Stimulated activated naive CD8-positive, alpha-beta T cell treated with anti-CD3 and anti-CD28 coated beads, Interleukin-15, amount 100 ng/mL, for 72 hours (primary cell): ENCODE results near the gene FAM227B.
"Not testable (repeated sequence)": the region's sequence is repeated elsewhere in the genome, so short reads cannot be mapped to it uniquely, and the experiment has no call there.

Experiments used
- ATAC-seq: fragments of 150-1000 bp; cut with Tn5 transposase; 2 replicates; pipeline ENCODE4 v1.10.0; 2021; ENCODE audit warnings: mild to moderate bottlenecking, moderate library complexity
- DNase-seq, 2 donors: peaks; one replicate each; pipeline ENCODE4 v3.0.0; 2021 to 2022
- H3K27ac Mint-ChIP-seq, 2 donors: one replicate each; pipeline ENCODE4 v1.8.0; 2022; ENCODE audit warnings: mild to moderate bottlenecking in 2 of 2, mixed read lengths in 2 of 2, moderate library complexity in 2 of 2
- H3K27me3 Mint-ChIP-seq: one replicate; pipeline ENCODE4 v1.8.0; 2022; ENCODE audit warnings: mixed read lengths
- H3K4me1 Mint-ChIP-seq: one replicate; pipeline ENCODE4 v1.8.0; 2022; ENCODE audit warnings: mild to moderate bottlenecking, mixed read lengths
- H3K4me3 Mint-ChIP-seq, 2 donors: one replicate each; pipeline ENCODE4 v1.8.0; 2022; ENCODE audit warnings: mild to moderate bottlenecking in 2 of 2, mixed read lengths in 2 of 2, moderate library complexity in 1 of 2
- H3K9me3 Mint-ChIP-seq, 2 donors: one replicate each; pipeline ENCODE4 v1.8.0; 2022; ENCODE audit warnings: mixed read lengths in 2 of 2

FAM227B gene

DNA sequence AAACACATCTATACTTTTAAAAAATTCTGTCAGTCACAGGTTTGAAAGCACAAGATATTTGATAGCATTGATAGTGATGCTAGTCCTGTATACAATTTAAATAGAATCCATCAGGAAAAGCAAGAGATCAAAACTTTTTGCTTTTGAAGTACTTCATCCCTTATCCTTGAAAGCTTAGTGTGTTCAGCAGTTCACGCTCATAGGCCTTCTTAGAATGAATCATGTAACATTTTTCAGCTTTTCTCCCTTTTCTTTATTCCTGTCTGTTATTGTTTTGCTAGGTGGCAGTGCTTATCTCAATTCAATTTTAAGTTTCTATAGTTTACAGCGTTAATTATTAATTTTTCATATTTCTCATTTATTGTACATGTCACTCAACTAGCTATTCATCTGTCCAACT is 128.5 kb downstream of the FAM227B start:
- DNase-seq (no peak), ATAC-seq (no peak)
- H3K27me3 Mint-ChIP-seq, result no peaks in the 10 kb centered on the region
- H3K4me1 Mint-ChIP-seq, result no peaks in the 10 kb centered on the region
- no peak overlapping the region for H3K27ac Mint-ChIP-seq
- no peak overlapping the region for H3K4me3 Mint-ChIP-seq
- no peaks in the 10 kb centered on the region for H3K9me3 Mint-ChIP-seq

DNA sequence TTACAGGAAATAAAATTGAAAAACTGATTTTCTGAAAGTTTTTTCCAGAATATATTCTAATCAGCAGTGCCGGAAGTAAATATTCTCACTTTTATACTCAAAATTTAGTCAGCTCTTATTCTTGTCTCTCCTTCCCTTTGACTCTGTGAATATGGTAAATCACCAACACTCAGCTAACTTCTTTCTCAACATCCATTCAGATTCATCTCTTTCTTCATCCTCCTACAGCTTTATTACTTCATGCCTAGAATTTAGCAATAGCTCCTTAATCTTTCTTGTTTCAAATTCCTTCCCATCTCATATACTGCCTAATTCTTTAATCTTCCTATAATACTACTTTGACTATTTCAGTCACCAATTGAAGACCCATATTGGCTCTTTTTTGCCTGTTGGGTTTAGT is 129.7 kb downstream of the FAM227B start:
- Mint-ChIP-seq H3K9me3 (no peaks in the 10 kb centered on the region), H3K4me3 (no peak overlapping the region), H3K27me3 (no peaks in the 10 kb centered on the region), H3K4me1 (no peaks in the 10 kb centered on the region), H3K27ac (no peak overlapping the region)
- no peak for DNase-seq
- no peak for ATAC-seq

DNA sequence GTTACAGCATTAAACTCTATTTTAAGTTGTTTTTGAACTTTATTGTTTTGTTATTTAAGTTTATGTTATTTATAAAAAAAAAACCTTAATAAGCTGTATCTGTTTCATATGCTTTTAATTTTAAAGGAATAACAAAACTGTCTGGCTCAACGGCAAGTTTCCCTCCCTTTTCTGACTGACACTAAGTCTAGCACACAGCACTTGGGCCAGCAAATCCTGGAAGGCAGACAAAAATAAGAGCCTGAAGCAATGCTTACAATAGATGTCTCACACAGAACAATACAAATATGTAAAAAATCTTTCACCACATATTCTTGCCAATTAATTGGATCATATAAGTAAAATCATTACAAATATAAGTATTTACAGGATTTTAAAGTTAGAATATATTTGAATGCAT is 135.2 kb downstream of the FAM227B start:
- not testable (repeated sequence) for H3K27me3 Mint-ChIP-seq

DNA sequence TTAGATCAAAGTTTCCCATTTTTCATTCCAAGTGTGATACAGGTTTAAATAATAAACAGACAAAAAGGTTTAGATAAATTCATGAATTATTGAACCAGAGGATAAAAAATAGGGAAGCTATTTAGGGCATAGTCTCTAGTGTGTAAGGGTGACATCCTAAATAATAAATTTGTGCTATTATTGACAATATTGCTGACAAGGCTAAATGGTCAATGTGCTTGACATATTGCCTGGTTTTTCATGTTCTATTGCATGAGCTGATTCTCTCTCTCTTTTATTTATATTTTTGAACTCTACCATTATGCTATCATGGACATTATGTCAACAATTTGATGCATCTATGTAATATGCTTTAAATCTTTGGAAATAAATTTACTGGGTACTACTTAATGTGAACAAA is 141.6 kb downstream of the FAM227B start:
- not testable (repeated sequence) for H3K4me3 Mint-ChIP-seq, DNase-seq, H3K27ac Mint-ChIP-seq, H3K4me1 Mint-ChIP-seq, ATAC-seq, H3K9me3 Mint-ChIP-seq, H3K27me3 Mint-ChIP-seq

More for the DNA sequence above, 135.2 kb downstream of the FAM227B start:
- H3K4me1 Mint-ChIP-seq, ATAC-seq, DNase-seq, H3K27ac Mint-ChIP-seq, H3K4me3 Mint-ChIP-seq, H3K9me3 Mint-ChIP-seq: not testable (repeated sequence)

DNA sequence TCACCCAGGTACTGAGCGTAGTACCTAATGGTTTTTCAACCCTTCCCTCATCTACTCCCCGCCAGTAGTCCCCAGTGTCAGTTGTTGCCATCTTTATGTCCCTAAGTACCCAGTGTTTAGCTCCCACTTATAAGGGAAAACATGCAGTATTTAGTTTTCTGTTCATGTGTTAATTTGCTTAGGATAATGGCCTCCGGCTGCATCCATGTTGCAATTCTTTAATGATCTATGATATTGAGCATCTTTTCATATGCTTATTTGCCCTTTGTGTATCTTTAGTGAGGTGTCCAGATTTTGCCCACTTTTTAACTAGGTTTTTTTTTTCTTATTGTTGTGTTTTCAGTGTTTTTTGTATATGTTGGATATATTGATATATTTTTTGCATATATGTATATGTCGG is 142.6 kb downstream of the FAM227B start:
- ATAC-seq, H3K9me3 Mint-ChIP-seq, H3K4me1 Mint-ChIP-seq, H3K27ac Mint-ChIP-seq, DNase-seq, H3K27me3 Mint-ChIP-seq, H3K4me3 Mint-ChIP-seq: not testable (repeated sequence)

DNA sequence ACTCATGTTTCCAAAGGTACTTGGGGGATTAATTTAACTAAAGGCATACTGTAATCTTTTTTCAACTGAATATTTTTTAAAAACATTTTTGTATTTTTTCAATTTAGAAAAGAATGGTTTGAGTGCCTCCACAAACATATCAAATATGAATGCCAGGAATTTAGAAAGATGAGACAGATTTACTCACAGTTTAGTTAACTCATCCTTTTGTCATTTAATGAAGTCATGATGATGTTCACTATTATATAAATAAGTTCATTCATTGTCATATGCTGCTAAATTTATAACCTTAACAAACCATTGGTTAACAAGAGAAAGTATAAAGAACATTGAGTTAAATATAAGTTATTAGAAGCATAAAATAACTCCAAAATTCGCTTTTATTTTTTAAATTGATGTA is 147.6 kb downstream of the FAM227B start:
- Mint-ChIP-seq H3K9me3 (no peaks in the 10 kb centered on the region), H3K27me3 (no peaks in the 10 kb centered on the region), H3K4me1 (peaks cover 6% of the 10 kb centered on the region), H3K4me3 (no peak overlapping the region), H3K27ac (no peak overlapping the region)
- DNase-seq (no peak), ATAC-seq (no peak)

DNA sequence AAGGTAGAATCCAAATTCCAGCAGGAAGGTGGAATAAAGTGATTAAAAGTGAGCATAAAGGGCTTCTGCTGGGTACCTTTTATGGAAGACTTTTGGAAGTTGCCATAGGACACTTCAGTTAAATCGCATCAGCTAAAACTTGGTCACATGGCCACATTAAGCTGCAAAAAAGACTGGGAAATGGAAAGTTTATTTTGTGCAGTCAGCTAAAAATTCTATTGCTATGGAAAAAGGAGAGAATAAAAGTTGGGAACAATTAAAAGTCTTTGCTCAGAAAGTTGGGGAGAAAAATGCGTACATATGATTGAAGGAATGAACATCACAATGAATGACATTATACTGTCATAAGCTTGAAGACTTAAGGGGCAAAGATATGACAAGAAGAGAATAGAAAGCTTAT is 148.3 kb downstream of the FAM227B start:
- Mint-ChIP-seq H3K27me3 (no peaks in the 10 kb centered on the region), H3K4me1 (peaks cover 6% of the 10 kb centered on the region), H3K9me3 (no peaks in the 10 kb centered on the region), H3K4me3 (no peak overlapping the region), H3K27ac (no peak overlapping the region)
- ATAC-seq, result no peak
- no peak for DNase-seq

DNA sequence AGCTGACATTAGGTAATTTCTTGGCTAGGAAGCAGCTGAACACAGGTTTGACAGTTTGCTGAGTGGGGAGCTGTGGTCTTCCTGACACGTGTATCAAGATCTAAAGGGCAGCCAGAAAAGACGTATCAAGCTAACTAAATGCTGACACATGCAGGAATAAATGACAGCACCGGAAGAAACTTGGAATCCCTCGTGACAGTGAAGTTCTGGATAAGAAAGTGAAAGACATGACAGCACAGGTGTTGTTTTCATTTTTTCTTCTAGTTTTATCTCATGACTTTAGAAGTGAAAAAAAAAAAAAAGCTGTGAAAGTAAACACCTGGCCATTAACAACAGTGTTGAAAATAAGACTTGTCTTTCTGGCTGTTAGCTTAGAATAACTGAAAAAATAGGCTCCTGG is 148.9 kb downstream of the FAM227B start:
- peak overlapping the region in 1 of 2 donors; percentile 14 for H3K4me3 Mint-ChIP-seq
- peaks cover 6% of the 10 kb centered on the region for H3K4me1 Mint-ChIP-seq
- ATAC-seq (peak; percentile 58), DNase-seq (peak in 1 of 2 donors; percentile 16)
- no peaks in the 10 kb centered on the region for H3K9me3 Mint-ChIP-seq
- peak overlapping the region in 1 of 2 donors; percentile 40 for H3K27ac Mint-ChIP-seq
- no peaks in the 10 kb centered on the region for H3K27me3 Mint-ChIP-seq

DNA sequence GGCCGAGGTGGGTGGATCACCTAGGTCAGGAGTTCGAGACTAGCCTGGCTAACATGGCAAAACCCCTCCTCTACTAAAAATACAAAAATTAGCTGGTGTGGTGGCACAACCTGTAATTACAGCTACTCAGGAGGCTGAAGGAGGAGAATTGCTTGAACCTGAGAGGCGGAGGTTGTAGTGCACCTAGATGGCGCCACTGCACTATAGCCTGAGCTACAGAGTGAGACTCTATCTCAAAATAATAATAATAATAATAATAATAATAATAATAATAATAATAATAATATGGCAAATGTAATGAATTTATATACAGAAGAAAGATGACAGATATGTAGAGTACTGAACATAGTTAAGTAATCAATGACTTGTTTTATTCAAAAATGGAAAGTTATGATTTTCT is 149.4 kb downstream of the FAM227B start:
- not testable (repeated sequence) for H3K4me1 Mint-ChIP-seq, H3K27me3 Mint-ChIP-seq, H3K9me3 Mint-ChIP-seq, ATAC-seq
- DNase-seq, result peak; percentile 17 to 32
- Mint-ChIP-seq H3K4me3 (peak overlapping the region in 1 of 2 donors; percentile 14), H3K27ac (peak overlapping the region in 1 of 2 donors; percentile 14)

DNA sequence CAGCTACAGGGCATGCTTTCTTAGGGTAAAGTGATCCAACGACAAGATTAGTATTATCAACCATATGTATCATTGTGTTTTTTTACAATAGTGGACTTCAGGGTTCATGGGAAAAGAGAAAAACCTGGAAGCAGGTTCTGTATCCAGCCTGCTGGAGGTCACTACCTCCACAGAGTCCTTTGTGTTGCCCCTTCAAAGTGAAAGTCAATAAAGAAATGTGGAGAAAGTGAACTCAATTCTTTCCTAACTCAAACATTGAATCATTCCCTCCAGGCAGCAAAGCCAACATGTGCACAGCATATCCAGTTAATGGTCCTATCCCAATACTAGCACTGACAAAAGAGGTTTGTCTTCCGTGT is 152.2 kb downstream of the FAM227B start:
- Mint-ChIP-seq H3K27me3 (no peaks in the 10 kb centered on the region), H3K4me1 (peaks cover 6% of the 10 kb centered on the region), H3K27ac (no peak overlapping the region), H3K4me3 (no peak overlapping the region), H3K9me3 (no peaks in the 10 kb centered on the region)
- ATAC-seq (no peak), DNase-seq (no peak)

DNA sequence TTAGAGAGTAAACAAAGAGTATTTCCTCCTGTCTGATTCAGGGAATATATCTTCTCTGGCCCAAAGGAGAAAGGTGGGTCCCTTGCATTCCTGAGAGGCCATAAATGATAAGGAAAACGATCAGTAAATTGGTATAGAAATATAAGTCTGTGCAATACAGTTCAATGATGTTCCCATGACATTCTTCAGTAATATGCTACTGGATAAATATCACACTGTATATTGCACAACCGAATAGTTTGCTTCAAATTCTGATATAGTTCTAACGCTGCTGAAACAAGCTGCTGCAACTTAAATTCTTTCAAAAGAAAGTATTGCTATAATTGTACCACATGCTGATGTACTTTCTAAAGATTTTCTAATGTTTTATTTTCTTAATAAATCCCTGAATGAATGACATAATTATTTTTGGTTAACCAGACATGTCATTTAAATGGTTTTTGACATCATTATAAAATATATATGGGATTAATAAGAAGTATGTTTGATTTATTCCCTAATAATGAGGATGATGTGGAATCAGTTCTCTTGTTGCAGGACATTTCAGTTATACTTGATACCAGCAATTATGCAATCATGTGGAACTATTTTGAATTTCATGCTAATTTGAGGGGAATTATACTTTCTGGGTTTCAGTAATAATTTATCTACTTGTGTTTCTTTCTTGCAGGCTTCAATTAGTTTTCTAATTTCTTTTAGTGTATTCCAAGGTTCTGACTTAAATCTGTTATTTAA is 152.7 kb downstream of the FAM227B start:
- no peaks in the 10 kb centered on the region for H3K27me3 Mint-ChIP-seq
- DNase-seq (no peak), ATAC-seq (no peak)
- peaks cover 6% of the 10 kb centered on the region for H3K4me1 Mint-ChIP-seq
- H3K27ac Mint-ChIP-seq, result no peak overlapping the region
- H3K9me3 Mint-ChIP-seq, result no peaks in the 10 kb centered on the region
- H3K4me3 Mint-ChIP-seq, result no peak overlapping the region

DNA sequence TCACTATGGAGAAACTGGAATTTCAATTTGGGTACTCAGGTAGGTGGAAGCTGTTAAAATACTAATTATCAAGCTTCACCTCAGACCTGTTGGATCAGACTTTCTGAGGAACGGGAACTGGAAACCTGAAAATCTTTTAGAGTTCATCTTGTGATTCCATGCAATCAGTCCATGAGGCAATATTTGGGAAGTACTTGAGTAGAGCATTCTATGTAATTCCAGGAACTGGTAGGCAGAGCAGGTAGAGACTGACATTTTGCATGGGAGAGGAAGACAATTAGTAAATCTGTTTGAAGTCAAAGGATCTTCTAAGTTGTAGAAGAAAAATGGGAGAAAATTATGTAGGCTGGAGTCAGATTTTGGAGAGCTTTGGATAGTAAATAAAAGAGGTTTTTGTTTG is 154.5 kb downstream of the FAM227B start:
- H3K4me3 Mint-ChIP-seq, result no peak overlapping the region
- H3K4me1 Mint-ChIP-seq, result no peaks in the 10 kb centered on the region
- H3K27me3 Mint-ChIP-seq, result no peaks in the 10 kb centered on the region
- H3K9me3 Mint-ChIP-seq, result no peaks in the 10 kb centered on the region
- ATAC-seq, result no peak
- no peak overlapping the region for H3K27ac Mint-ChIP-seq
- no peak for DNase-seq

DNA sequence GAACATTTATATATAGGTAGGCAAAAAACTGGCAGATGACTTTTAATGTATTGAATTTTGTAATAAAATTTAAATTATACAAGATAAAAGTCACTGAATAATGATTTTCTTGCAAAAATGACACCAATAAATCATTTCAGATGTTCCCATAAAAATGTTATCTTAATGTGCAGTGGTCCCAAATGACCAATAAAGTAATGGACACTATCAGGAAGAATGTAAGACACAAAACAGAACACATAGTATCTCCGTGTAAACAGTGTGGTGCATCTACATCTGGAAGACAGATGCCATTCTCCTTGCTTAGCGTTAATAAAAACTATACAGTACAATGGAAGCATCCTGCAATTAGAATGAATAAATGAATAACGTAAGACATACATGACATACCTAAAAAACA is 156.1 kb downstream of the FAM227B start:
- Mint-ChIP-seq H3K9me3 (no peaks in the 10 kb centered on the region), H3K27me3 (no peaks in the 10 kb centered on the region), H3K4me3 (no peak overlapping the region), H3K27ac (no peak overlapping the region), H3K4me1 (no peaks in the 10 kb centered on the region)
- ATAC-seq, result no peak
- no peak for DNase-seq

DNA sequence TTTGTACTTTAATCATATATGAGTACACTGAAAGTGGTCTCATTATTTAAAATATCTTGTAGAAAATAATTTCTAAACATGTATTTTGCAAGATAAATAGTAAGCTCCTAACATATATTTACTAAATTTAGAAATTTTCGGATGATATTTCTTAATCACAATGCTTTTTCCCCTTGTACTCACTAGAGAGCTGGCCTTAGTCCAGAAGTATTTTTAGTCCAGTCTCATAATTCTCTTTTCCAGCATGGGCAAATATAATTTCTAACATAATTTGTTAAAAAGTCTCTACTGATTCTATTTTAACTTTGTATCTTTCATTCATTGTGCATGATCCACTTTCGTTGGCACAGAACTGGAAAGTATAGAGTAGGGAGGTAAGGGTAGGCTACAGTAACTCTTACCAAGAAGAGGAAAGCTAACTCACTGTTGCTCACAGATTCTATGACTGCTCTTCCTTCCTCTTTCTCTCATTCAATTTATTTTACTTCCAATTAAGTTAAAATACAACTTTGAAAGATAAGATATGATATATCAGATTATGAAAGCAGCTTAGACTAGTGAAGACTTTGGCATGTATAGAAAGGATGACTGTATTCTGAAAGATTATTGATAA is 158.3 kb downstream of the FAM227B start:
- DNase-seq (no peak), ATAC-seq (no peak)
- Mint-ChIP-seq H3K4me1 (no peaks in the 10 kb centered on the region), H3K4me3 (no peak overlapping the region), H3K27me3 (no peaks in the 10 kb centered on the region), H3K27ac (no peak overlapping the region), H3K9me3 (no peaks in the 10 kb centered on the region)

DNA sequence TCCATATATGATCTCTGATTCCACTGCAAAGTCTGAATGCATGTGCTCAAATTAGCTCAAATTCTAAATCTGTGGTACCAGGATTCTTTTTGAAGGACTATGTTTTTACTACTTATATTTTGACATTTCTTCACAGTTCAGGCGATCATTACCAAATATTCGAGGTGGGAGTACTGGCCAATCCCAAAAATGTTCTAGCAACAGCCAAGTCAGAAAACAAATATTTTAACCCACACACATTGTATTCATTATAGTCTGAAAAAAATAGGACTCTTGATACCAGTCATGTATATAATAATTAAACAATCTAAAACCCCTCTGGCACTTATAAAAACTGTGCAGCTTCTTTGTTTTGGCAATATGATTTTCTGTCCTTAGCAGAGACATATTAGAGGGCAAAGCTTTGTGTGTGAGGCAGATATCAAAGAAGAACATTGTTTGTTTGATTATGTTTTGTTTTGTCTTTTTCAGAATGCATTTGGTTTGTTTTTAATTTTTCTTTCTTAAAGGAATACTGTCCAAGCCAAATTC is 160.1 kb downstream of the FAM227B start:
- Mint-ChIP-seq H3K27me3 (no peaks in the 10 kb centered on the region), H3K4me3 (no peak overlapping the region), H3K9me3 (no peaks in the 10 kb centered on the region), H3K4me1 (no peaks in the 10 kb centered on the region), H3K27ac (no peak overlapping the region)
- no peak for ATAC-seq
- no peak for DNase-seq

DNA sequence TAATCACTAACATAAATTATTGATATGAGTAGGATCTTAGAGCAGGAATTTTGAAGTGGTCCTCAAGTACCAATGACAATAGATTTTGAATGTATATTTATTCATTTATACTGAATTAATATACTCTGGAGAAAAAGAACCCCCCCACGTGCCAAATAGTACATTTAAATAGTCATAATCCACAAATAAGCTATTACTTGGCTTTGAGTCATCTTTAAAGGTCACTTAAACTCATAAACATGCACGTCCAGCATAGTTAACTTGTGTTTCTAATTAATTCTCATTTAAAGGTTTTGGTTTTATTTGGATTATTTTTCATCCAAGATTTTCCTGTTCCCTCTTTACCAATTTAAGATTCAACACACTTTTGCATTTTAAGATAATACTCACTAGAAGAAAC is 162.5 kb downstream of the FAM227B start:
- Mint-ChIP-seq H3K27ac (no peak overlapping the region), H3K27me3 (no peaks in the 10 kb centered on the region), H3K4me3 (no peak overlapping the region), H3K4me1 (no peaks in the 10 kb centered on the region), H3K9me3 (no peaks in the 10 kb centered on the region)
- ATAC-seq (no peak), DNase-seq (no peak)

DNA sequence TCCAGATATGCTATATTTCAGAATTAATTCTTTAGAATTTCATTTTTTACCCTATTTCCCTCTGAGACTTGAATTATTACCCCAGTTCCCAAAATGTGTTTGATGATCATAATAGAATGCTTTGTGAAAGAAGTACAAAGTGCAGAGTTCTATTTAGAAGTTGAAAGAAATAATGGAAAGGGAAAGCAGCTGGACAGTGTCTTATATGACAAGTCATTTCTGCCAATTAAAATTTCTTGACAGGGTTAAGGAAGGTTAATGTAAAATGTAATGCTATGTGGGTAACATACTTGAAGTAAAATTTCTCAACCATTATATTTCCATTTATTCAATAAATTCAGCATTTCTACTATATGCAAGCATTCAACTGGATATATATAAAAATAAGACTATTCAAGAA is 164.5 kb downstream of the FAM227B start:
- no peak for ATAC-seq
- H3K4me3 Mint-ChIP-seq, result no peak overlapping the region
- H3K27me3 Mint-ChIP-seq, result no peaks in the 10 kb centered on the region
- H3K4me1 Mint-ChIP-seq, result no peaks in the 10 kb centered on the region
- H3K27ac Mint-ChIP-seq, result no peak overlapping the region
- no peak for DNase-seq
- no peaks in the 10 kb centered on the region for H3K9me3 Mint-ChIP-seq
